ACHN (cell line): ENCODE results near the gene B3GALT4.
"Not testable (repeated sequence)": the region's sequence is repeated elsewhere in the genome, so short reads cannot be mapped to it uniquely, and the experiment has no call there.

Experiments
- DNase-seq: peaks from one replicate; pipeline ENCODE4 v3.0.0-alpha.2; 2015
- in situ Hi-C: cut with HindIII; loops from 2 replicates; pipeline ENCODE4 v1.10.0; 2017; ENCODE audit warnings: low sequenced_read_pairs, low pct_ligation_motif_present, low pct_unique_long_range_greater_than_20kb

B3GALT4 gene

DNA sequence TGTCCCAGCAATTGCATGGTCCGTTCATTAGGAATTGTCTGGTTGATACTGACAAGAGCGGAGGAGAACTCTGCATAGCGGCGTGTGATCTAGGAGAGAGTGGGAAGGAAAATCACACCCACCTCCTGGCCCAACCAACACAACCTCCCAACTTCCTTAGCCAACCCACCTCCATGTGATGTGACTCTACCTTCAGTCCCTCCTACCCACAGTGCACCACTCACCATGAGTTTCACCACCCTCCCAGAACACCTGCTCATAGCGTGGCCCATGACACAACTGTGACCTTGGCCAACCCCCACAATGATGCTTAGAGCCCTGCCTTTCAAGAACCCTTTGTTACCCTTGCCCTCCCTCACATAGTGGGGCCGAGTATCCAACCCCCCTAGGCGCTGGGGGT lies 12.9 kb upstream of the B3GALT4 start:
- in situ Hi-C loops = no loop called here
- no peak for DNase-seq

DNA sequence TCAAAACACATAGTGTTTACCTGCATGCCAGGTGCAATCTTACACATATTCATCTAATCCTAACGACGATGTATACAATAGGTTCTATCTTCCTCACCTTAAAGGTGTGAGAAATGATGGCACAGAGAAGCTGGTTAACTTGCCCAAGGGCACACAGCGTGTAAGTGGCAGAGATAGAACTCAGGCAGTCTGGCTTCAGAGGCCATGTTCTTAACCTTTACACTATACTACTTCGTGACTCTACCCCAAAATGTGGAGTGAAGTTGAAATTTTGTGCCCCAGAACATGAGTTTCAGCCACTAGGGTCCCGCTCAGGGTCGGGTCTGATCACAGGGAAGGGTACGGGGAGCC lies 5.8 kb upstream of the B3GALT4 start:
- DNase-seq = peak; percentile 10
- in situ Hi-C loops = no loop called here

- peak; percentile 98 for DNase-seq
- in situ Hi-C loops = no loop called here
Measured at GRCh38 chr6:33271468-33272274, 5.3 kb upstream of the B3GALT4 start, which contains the start of the genes RPS18 and VPS52. Gene RPS18 (plus strand): TSS chr6:33272075. CDS start chr6:33272120, 45 bp downstream. Gene VPS52 (minus strand): TSS chr6:33271876. CDS start chr6:33271675, 201 bp downstream.

DNA sequence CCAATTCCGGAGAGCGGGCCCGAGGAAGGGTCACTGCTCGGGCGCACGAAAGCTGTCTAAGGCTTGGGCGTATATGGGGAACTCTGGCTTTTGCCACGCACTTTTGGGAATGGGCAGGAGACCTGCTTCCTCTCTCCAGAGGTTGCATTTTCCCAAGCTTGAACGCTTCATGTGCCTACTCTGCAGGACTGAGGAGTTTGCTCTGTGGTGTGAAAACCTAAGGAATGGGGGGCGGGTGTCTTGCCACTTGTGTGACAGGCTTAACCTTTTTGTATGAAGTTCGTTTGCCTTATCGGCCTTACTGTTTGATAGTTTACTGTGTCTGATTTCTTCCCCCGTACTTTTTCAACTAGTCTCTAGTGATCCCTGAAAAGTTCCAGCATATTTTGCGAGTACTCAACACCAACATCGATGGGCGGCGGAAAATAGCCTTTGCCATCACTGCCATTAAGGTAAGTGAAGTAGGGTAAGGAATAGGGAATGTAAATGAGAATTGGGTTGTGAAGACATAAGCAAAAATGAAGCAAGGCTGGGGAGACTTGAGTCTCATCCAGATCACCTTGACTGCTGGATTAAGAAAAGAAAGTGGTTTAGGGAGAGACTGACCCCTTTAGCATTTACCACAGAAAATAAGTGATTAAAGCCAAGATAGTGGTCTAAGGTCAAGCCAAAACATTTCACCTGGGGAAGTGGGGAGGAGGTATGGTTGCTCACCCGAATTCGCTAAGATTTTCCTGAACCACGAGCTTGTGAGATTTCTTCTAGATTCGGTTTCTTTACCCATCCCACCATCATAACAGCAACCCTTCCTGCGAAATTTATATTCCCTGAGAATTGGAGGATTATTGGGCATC lies 4.4 kb upstream of the B3GALT4 start:
- no peak for DNase-seq
- in situ Hi-C loops = no loop called here

- in situ Hi-C loops = no loop called here
- DNase-seq = no peak
Measured at GRCh38 chr6:33273129-33273923, 3.6 kb upstream of the B3GALT4 start.

DNA sequence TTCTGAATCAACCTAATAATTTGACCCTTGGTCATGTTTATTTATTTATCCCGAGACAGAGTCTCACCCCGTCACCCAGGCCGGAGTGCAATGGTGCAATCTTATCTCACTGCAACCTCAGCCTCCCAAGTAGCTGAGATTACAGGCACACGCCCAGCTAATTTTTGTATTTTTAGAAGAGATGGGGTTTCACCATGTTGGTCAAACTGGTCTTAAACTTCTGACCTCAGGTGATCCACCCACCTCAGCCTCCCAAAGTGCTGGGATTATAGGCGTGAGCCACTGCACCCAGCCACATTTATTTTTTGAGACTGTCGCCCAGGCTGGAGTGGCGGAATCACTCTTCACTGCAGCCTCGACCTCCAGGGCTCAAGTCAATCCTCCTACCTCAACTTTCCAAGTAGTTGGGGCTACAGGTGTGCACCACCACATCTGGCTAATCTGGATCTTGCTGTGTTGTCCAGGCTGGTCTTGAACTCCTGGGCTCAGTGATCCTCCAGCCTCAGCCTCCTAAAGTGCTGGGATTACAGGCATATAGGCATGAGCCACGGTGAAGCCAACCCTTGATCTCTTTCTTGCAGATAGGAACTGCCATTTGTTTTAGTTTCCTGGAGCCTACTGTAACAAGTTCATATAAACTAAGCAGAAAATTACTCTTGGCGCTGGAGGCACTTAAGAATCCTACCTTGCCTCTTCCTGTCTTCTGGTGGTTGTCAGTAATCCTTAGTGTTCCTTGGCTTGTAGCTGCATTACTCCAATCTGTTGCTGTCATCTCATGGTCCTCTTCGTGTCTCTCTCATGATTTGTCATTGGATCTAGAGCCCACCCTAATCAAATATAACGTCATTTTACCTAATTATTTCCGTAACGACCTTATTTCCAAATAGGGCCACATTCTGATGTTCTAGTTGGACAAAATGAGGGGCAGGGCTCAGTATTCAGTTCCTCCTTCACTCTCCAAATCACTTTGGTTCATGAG lies 2.7 kb upstream of the B3GALT4 start:
- in situ Hi-C loops = no loop called here
- DNase-seq = no peak

- in situ Hi-C loops, DNase-seq: not testable (repeated sequence)
Measured at GRCh38 chr6:33275795-33276580, 935 bp upstream of the B3GALT4 start.

GRCh38 chr6:33276581-33276863 lies 401 bp upstream of the B3GALT4 start:
- in situ Hi-C loops = no loop called here
- no peak for DNase-seq

- DNase-seq = no peak
- in situ Hi-C loops = no loop called here
Measured at GRCh38 chr6:33277663-33278391, 904 bp downstream of the B3GALT4 start.

DNA sequence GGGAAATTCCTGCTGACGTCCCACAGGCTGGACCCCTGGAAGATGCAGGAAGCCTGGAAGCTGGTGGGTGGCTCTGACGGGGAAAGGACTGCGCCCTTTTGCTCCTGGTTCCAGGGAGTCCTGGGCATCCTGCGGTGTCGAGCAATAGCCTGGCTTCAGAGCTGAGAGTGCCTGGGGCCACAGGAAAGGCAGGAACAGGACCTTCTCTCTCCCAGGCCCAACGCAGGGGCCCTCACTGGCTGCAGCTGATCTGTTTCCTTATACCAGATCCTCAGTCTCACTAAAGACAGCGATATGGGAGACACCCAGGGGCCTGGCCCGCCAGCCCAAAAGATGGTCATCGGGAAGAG lies 1.4 kb downstream of the B3GALT4 start:
- no peak for DNase-seq
- in situ Hi-C loops = no loop called here

DNA sequence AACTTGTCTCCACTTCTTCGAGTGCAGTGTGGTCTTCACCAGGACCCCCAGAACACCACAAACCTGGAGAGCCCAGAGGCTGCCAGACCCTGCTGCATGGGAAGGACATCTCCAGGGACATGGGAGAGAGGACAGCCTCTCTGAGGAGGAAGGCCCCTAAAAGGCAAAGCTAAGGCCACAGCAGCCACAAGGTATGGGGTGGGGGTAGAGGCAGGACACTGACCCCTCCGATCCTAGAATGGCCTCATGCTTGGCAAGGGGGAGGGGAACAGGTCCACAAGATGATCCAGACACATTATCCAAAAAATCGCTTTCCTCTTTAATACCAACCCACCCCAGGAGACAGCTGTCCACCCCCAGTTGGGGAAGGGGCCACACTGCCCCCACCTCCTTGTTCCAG lies 1.9 kb downstream of the B3GALT4 start:
- in situ Hi-C loops = no loop called here
- no peak for DNase-seq

DNA sequence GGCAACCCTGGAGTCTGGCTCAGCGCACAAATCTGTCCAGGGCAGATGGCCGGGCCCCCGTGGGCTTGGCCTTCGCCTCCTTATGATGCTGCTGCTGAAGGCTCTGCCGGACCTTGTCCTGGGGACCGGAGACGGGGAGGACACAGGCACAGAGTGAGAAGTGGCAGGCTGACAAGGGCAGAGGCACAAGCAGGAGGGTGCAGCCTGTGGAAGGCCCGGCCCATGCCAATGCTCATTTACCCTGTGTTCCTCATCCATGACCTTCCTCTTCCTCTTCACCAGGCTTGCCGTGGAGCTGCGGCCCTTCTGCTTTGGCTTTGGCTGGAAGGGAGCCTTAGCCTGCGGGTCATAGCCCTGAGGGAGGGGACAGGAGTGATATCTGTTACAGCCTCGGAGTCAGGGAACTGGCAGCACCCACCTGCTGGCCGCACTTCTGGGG lies 2.4 kb downstream of the B3GALT4 start:
- DNase-seq = no peak
- in situ Hi-C loops = no loop called here

- in situ Hi-C loops = no loop called here
- DNase-seq = peak; percentile 82
Measured at GRCh38 chr6:33279971-33280511, 3.1 kb downstream of the B3GALT4 start.

- DNase-seq = no peak
- in situ Hi-C loops = no loop called here
Measured at GRCh38 chr6:33280539-33280938, 3.6 kb downstream of the B3GALT4 start.

DNA sequence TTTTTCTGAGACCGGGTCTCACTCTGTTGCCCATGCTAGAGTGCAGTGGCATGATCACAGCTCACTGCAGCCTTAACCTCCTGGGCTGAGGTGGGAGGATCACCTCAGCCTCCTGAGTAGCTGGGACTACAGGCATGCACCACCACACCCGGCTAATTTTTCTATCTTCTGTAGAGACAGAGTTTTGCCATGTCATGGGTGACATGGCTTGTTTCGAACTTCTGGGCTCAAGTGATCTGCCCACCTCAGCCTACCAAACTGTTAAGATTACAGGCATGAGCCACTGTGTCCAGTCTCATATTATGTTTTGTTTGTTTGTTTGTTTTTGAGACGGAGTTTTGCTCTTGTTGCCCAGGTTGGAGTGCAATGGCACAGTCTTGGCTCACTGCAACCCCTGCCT lies 8.3 kb downstream of the B3GALT4 start:
- in situ Hi-C loops, DNase-seq: not testable (repeated sequence)
